GM23338 (cell line): ENCODE results near the gene ABO. TPM values are rescaled to one million over a fixed set of nuclear protein-coding genes. Genes with fewer than 3 reads are reported as not detected.

Source experiments
- ATAC-seq: fragments of 200-7000 bp; cut with Tn5 transposase; 3 replicates; pipeline ENCODE4 v1.9.1; 2020
- DNase-seq: peaks from one replicate; pipeline ENCODE4 v3.0.0-alpha.2; 2015; ENCODE audit warnings: low spot score
- H2AFZ ChIP-seq: fragments of 200-600 bp; sonication (generic); 2 replicates; pipeline ENCODE4 v1.8.0; 2016; ENCODE audit warnings: antibody characterized with exemption, mild to moderate bottlenecking, moderate library complexity
- H3F3A ChIP-seq: fragments of 200-600 bp; sonication (generic); replicated peaks from 2 replicates; pipeline ENCODE4 v1.8.0; 2017; ENCODE audit warnings: antibody characterized with exemption, mixed run types, low read depth
- H3K27ac ChIP-seq: fragments of 200-600 bp; sonication (generic); 2 replicates; pipeline ENCODE4 v1.6.1; 2016; ENCODE audit warnings: low read depth
- H3K27me3 ChIP-seq: fragments of 200-600 bp; sonication (generic); 2 replicates; pipeline ENCODE4 v1.8.0; 2016; ENCODE audit warnings: mild to moderate bottlenecking, mixed run types, moderate library complexity; ENCODE audit not compliant: insufficient read depth
- H3K36me3 ChIP-seq: fragments of 200-600 bp; sonication (generic); 2 replicates; pipeline ENCODE4 v1.8.0; 2016; ENCODE audit warnings: mild to moderate bottlenecking; ENCODE audit not compliant: insufficient read depth
- H3K4me1 ChIP-seq: fragments of 200-600 bp; sonication (generic); 2 replicates; pipeline ENCODE4 v1.8.0; 2016; ENCODE audit warnings: mild to moderate bottlenecking, moderate library complexity; ENCODE audit not compliant: insufficient read depth
- H3K4me2 ChIP-seq: fragments of 200-600 bp; sonication (generic); 2 replicates; pipeline ENCODE4 v1.7.1; 2017; ENCODE audit warnings: mixed run types
- H3K4me3 ChIP-seq: fragments of 200-600 bp; sonication (generic); 2 replicates; pipeline ENCODE4 v1.6.1; 2016; ENCODE audit warnings: mixed run types
- H3K79me2 ChIP-seq: fragments of 200-600 bp; sonication (generic); replicated peaks from 2 replicates; pipeline ENCODE4 v1.8.0; 2017; ENCODE audit warnings: mild to moderate bottlenecking; ENCODE audit not compliant: insufficient read depth
- H3K9me2 ChIP-seq: fragments of 200-600 bp; sonication (generic); 2 replicates; pipeline ENCODE4 v1.8.0; 2017; ENCODE audit not compliant: insufficient read depth
- H4K20me1 ChIP-seq: fragments of 200-600 bp; sonication (generic); replicated peaks from 2 replicates; pipeline ENCODE4 v1.8.0; 2017; ENCODE audit warnings: mild to moderate bottlenecking; ENCODE audit not compliant: insufficient read depth
- H3K27ac Mint-ChIP-seq: 2 replicates; pipeline ENCODE4 v1.8.0; 2020; ENCODE audit warnings: inconsistent platforms, mild to moderate bottlenecking, moderate library complexity, mixed read lengths
- H3K27me3 Mint-ChIP-seq: 3 replicates; pipeline ENCODE4 v1.8.0; 2022; ENCODE audit warnings: low read depth, mild to moderate bottlenecking, moderate library complexity, mixed read lengths, inconsistent platforms; ENCODE audit not compliant: insufficient read depth, poor library complexity
- H3K36me3 Mint-ChIP-seq: 3 replicates; pipeline ENCODE4 v1.8.0; 2021; ENCODE audit warnings: low read depth, mild to moderate bottlenecking, inconsistent platforms, moderate library complexity, mixed read lengths
- H3K4me1 Mint-ChIP-seq: 3 replicates; pipeline ENCODE4 v1.8.0; 2020; ENCODE audit warnings: mild to moderate bottlenecking, inconsistent platforms, mixed read lengths
- H3K4me3 Mint-ChIP-seq: 3 replicates; pipeline ENCODE4 v1.8.0; 2021; ENCODE audit warnings: moderate library complexity, mild to moderate bottlenecking, inconsistent platforms, mixed read lengths
- H3K9me3 Mint-ChIP-seq: 3 replicates; pipeline ENCODE4 v1.8.0; 2020; ENCODE audit warnings: moderate library complexity, mild to moderate bottlenecking, inconsistent platforms, mixed read lengths
- CTCF ChIP-seq, 2 experiments: fragments of 200-600 bp in 1 of 2; sonication (generic) in 1 of 2; conservative IDR thresholded peaks; 2 replicates each; pipeline versions ENCODE4 v1.5.1 to v1.6.1; 2016 to 2017; ENCODE audit warnings: antibody characterized with exemption in 2 of 2, low read depth in 2 of 2, mild to moderate bottlenecking in 2 of 2, moderate library complexity in 1 of 2
- EZH2phosphoT487 ChIP-seq: fragments of 200-600 bp; sonication (generic); IDR thresholded peaks from one replicate; pipeline ENCODE4 v1.8.1; 2018; ENCODE audit warnings: antibody characterized with exemption; ENCODE audit not compliant: unreplicated experiment
- ZNF462 ChIP-seq: fragments of 250-450 bp; sonication (Bioruptor Pico); IDR thresholded peaks from 2 replicates; pipeline ENCODE4 v1.5.0; 2020; ENCODE audit warnings: mild to moderate bottlenecking, moderate library complexity
- polyA plus RNA-seq: library from polyadenylated mRNA; unstranded; fragments of >200 nt; fragmentation: Nextera tagmentation; extraction: Ambion mirVana; gene quantifications from 2 replicates; pipeline ENCODE4 v1.2.1, GENCODE V29; 2016
- total RNA-seq: library from RNA; depleted of rRNA; stranded (reverse); fragments of >200 nt; shearing (Covaris generic); gene quantifications from 2 replicates; pipeline ENCODE4 v1.2.3, GENCODE V29; 2014

ABO gene
- total and polyA plus RNA-seq, 2 experiments from 2014 or later, result 0.28 to 0.34 TPM

DNA sequence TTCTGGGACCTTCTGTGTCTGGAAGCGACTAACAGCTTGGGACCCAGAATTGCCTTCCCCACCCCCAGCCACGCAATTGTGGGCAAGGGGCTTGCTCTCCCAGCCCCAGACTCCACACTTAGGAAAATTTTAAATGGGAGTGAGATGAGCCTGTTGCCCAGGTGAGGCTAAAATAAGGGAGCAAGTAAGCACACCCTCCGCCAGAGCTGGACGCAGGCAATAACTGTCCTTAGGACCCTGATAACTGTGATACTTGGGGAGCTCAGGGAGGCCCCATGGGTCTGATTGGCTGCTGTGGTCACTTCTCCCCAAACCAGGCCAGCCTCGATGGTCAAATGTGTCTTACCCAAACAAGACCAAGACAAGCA, 13.3 kb downstream of the ABO start:
- TF ChIP-seq ZNF462 (CRISPR knock-in tag) (no peak), EZH2phosphoT487 (no peak), CTCF (conservative IDR thresholded peaks at IDR 0.05; ENCODE audit: low read depth in 2 of 2) (no peak)
- no peak overlapping the region for H3K27ac ChIP-seq
- Mint-ChIP-seq H3K9me3 (no peaks in the 10 kb centered on the region), H3K4me3 (no peak overlapping the region), H3K4me1 (peaks cover 8% of the 10 kb centered on the region), H3K36me3 (no peaks in the 10 kb centered on the region), H3K27me3 (peaks cover 11% of the 10 kb centered on the region), H3K27ac (no peak overlapping the region)
- H3K4me3 ChIP-seq, result no peak overlapping the region
- no peaks in the 10 kb centered on the region for H3K79me2 ChIP-seq
- H2AFZ ChIP-seq, result no peak overlapping the region
- no peaks in the 10 kb centered on the region; the same call in 1 of the 2 replicates for H3K4me1 ChIP-seq
- no peaks in the 10 kb centered on the region for H3K9me2 ChIP-seq
- no peaks in the 10 kb centered on the region for H4K20me1 ChIP-seq
- H3K27me3 ChIP-seq, result no peaks in the 10 kb centered on the region
- H3K4me2 ChIP-seq, result no peak overlapping the region
- H3K36me3 ChIP-seq, result no peaks in the 10 kb centered on the region
- ATAC-seq, result no peak
- DNase-seq, result no peak
- no peaks in the 10 kb centered on the region for H3F3A ChIP-seq
